ENCODE data around the gene GORASP2.

Gene GORASP2

GRCh38 chr2:170986566-170987258 is 57.7 kb downstream of the GORASP2 start (continued):
- TF ChIP-seq PATZ1 (CRISPR knock-in tag; IDR thresholded peaks at IDR 0.05; ENCODE audit: borderline replicate concordance) (no peak), ISL1 (CRISPR knock-in tag; IDR thresholded peaks at IDR 0.05) (no peak), ZFP30 (CRISPR knock-in tag; IDR thresholded peaks at IDR 0.05) (no peak), POU6F1 (CRISPR knock-in tag; IDR thresholded peaks at IDR 0.05; ENCODE audit: borderline replicate concordance, low read depth) (no peak), SNAI2 (CRISPR knock-in tag; IDR thresholded peaks at IDR 0.05) (no peak), BACH2 (CRISPR knock-in tag; IDR thresholded peaks at IDR 0.05; ENCODE audit: borderline replicate concordance) (no peak), GLIS3 (CRISPR knock-in tag; IDR thresholded peaks at IDR 0.05) (no peak), TOX (CRISPR knock-in tag; IDR thresholded peaks at IDR 0.05; ENCODE audit: borderline replicate concordance) (no peak)
- TF ChIP-seq, protein P1, sequence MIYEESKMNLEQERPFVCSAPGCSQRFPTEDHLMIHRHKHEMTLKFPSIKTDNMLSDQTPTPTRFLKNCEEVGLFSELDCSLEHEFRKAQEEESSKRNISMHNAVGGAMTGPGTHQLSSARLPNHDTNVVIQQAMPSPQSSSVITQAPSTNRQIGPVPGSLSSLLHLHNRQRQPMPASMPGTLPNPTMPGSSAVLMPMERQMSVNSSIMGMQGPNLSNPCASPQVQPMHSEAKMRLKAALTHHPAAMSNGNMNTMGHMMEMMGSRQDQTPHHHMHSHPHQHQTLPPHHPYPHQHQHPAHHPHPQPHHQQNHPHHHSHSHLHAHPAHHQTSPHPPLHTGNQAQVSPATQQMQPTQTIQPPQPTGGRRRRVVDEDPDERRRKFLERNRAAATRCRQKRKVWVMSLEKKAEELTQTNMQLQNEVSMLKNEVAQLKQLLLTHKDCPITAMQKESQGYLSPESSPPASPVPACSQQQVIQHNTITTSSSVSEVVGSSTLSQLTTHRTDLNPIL (CRISPR knock-in tag; IDR thresholded peaks at IDR 0.05; ENCODE audit: low read depth) = no peak

DNA sequence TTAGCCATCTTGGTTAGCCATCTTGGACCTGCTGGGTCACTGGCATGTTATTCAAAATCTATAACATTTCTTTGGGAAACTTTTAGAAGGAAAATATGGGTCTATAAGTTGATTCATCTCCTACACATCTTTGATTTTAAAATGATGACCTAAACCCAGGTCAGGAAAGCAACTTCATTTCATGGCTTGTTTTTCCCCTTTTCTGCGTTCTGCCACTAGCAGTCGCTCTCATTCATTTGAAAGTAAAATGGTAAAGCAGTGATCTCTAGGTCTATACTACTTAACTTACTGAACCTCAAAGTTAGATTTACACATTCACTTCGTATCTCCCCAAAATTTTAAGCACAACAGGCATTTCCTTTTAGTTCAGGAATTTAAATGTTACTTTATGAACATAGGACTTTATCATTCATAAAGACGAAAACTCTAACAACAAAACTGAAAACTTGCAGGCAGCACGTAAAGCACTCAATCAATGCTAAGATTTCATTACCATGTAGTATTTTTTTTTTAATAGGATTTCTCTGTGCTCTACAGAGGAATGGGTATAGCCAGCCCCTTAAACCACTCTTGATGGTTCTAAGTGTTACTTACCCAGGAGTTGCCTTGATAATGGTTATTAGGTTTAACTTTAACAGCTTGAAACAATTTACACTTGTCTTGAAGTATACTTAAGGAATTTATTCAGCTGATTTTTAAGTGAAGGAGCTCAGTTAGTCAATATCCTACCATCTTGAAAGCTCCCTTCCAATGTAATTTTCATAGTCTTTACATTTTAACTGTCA is 62.5 kb downstream of the GORASP2 start:
- TF ChIP-seq BACH2 (CRISPR knock-in tag; IDR thresholded peaks at IDR 0.05; ENCODE audit: borderline replicate concordance) (no peak), ZFP3 (CRISPR knock-in tag; IDR thresholded peaks at IDR 0.05) (no peak), SNAI2 (CRISPR knock-in tag; IDR thresholded peaks at IDR 0.05) (no peak), ESRRG (CRISPR knock-in tag; IDR thresholded peaks at IDR 0.05) (no peak), CSDC2 (CRISPR knock-in tag; IDR thresholded peaks at IDR 0.05) (no peak), GLIS3 (CRISPR knock-in tag; IDR thresholded peaks at IDR 0.05) (no peak), PPARA (CRISPR knock-in tag; IDR thresholded peaks at IDR 0.05; ENCODE audit: borderline replicate concordance) (no peak), ZNF565 (CRISPR knock-in tag; conservative IDR thresholded peaks at IDR 0.05; ENCODE audit: low read depth) (no peak), ARNTL (CRISPR knock-in tag; IDR thresholded peaks at IDR 0.05; ENCODE audit: borderline replicate concordance, low read depth) (no peak), OSR1 (CRISPR knock-in tag; IDR thresholded peaks at IDR 0.05) (no peak), ZFP30 (CRISPR knock-in tag; IDR thresholded peaks at IDR 0.05) (no peak), TCF4 (CRISPR knock-in tag; IDR thresholded peaks at IDR 0.05; ENCODE audit: borderline replicate concordance) (no peak), TOX (CRISPR knock-in tag; IDR thresholded peaks at IDR 0.05; ENCODE audit: borderline replicate concordance) (no peak), ZNF8 (CRISPR knock-in tag; IDR thresholded peaks at IDR 0.05) (no peak), RARB (CRISPR knock-in tag; IDR thresholded peaks at IDR 0.05) (no peak), ZC3H10 (CRISPR knock-in tag; IDR thresholded peaks at IDR 0.05) (no peak), POU6F1 (CRISPR knock-in tag; IDR thresholded peaks at IDR 0.05; ENCODE audit: borderline replicate concordance, low read depth) (no peak)
- TF ChIP-seq, protein P2, sequence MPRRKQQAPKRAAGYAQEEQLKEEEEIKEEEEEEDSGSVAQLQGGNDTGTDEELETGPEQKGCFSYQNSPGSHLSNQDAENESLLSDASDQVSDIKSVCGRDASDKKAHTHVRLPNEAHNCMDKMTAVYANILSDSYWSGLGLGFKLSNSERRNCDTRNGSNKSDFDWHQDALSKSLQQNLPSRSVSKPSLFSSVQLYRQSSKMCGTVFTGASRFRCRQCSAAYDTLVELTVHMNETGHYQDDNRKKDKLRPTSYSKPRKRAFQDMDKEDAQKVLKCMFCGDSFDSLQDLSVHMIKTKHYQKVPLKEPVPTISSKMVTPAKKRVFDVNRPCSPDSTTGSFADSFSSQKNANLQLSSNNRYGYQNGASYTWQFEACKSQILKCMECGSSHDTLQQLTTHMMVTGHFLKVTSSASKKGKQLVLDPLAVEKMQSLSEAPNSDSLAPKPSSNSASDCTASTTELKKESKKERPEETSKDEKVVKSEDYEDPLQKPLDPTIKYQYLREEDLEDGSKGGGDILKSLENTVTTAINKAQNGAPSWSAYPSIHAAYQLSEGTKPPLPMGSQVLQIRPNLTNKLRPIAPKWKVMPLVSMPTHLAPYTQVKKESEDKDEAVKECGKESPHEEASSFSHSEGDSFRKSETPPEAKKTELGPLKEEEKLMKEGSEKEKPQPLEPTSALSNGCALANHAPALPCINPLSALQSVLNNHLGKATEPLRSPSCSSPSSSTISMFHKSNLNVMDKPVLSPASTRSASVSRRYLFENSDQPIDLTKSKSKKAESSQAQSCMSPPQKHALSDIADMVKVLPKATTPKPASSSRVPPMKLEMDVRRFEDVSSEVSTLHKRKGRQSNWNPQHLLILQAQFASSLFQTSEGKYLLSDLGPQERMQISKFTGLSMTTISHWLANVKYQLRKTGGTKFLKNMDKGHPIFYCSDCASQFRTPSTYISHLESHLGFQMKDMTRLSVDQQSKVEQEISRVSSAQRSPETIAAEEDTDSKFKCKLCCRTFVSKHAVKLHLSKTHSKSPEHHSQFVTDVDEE (CRISPR knock-in tag; IDR thresholded peaks at IDR 0.05) = no peak
- TF ChIP-seq, protein P3, sequence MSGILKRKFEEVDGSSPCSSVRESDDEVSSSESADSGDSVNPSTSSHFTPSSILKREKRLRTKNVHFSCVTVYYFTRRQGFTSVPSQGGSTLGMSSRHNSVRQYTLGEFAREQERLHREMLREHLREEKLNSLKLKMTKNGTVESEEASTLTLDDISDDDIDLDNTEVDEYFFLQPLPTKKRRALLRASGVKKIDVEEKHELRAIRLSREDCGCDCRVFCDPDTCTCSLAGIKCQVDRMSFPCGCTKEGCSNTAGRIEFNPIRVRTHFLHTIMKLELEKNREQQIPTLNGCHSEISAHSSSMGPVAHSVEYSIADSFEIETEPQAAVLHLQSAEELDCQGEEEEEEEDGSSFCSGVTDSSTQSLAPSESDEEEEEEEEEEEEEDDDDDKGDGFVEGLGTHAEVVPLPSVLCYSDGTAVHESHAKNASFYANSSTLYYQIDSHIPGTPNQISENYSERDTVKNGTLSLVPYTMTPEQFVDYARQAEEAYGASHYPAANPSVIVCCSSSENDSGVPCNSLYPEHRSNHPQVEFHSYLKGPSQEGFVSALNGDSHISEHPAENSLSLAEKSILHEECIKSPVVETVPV (CRISPR knock-in tag; IDR thresholded peaks at IDR 0.05) = no peak
- TF ChIP-seq, protein P1 (CRISPR knock-in tag; IDR thresholded peaks at IDR 0.05; ENCODE audit: low read depth) = no peak

More for the DNA sequence above, 62.5 kb downstream of the GORASP2 start:
- ATAC-seq = no peak
